ENCODE measurements around the gene NOTCH2. TPM values are rescaled to one million over a fixed set of nuclear protein-coding genes. Genes with fewer than 3 reads are reported as not detected.

Gene NOTCH2
- total and polyA plus RNA-seq, 8 donors: 6.7 to 89.4 (median 45.7) TPM

GRCh38 chr1:119888476-119888875 is 181.0 kb downstream of the NOTCH2 start:
- Histone ChIP-seq H3K36me3 (no peaks in the 10 kb centered on the region), H3K4me1 (peaks cover under 1 to 11% (median 7%) of the 10 kb centered on the region in 3 donors), H3K4me3 (no peak overlapping the region), H3K27ac (no peak overlapping the region), H3K27me3 (no peaks in the 10 kb centered on the region), H3K9me3 (no peaks in the 10 kb centered on the region)
- intact Hi-C loops (cut with DNase I): no loop called here
- no peak for ATAC-seq
- no peak for FAIRE-seq
- TF ChIP-seq CTCF (IDR thresholded peaks at IDR 0.05): no peak
- DNase-seq: no peak

GRCh38 chr1:119887427-119887826 is 182.0 kb downstream of the NOTCH2 start:
- intact Hi-C loops (cut with DNase I): no loop called here
- no peaks in the 10 kb centered on the region for H3K9me3 ChIP-seq
- no peak for ATAC-seq
- no peak overlapping the region for H3K4me3 ChIP-seq
- no peak for FAIRE-seq
- no peaks in the 10 kb centered on the region for H3K36me3 ChIP-seq
- no peaks in the 10 kb centered on the region for H3K27me3 ChIP-seq
- H3K4me1 ChIP-seq: peaks cover 0 to under 1% (median 0%) of the 10 kb centered on the region in 3 donors
- DNase-seq: no peak
- no peak for TF ChIP-seq CTCF (IDR thresholded peaks at IDR 0.05)
- no peak overlapping the region for H3K27ac ChIP-seq

GRCh38 chr1:119885903-119886783 is 183.3 kb downstream of the NOTCH2 start:
- Histone ChIP-seq H3K27me3 (no peaks in the 10 kb centered on the region), H3K9me3 (no peaks in the 10 kb centered on the region), H3K27ac (no peak overlapping the region), H3K36me3 (no peaks in the 10 kb centered on the region), H3K4me1 (no peaks in the 10 kb centered on the region), H3K4me3 (no peak overlapping the region)
- DNase-seq: peak; percentile 49 to 87 (median 72)
- FAIRE-seq: no peak
- peak; percentile 44 to 85 (median 70) for TF ChIP-seq CTCF (IDR thresholded peaks at IDR 0.05)
- intact Hi-C loops (cut with DNase I): no loop called here
- ATAC-seq: peak; percentile 79 to 94 (median 88)
- 36 to 42% methylated on average over 11 of the region's 11 CpGs for WGBS, 2 donors

GRCh38 chr1:119884711-119885110 is 184.8 kb downstream of the NOTCH2 start:
- Histone ChIP-seq H3K4me3 (no peak overlapping the region), H3K4me1 (no peaks in the 10 kb centered on the region), H3K27me3 (no peaks in the 10 kb centered on the region), H3K36me3 (no peaks in the 10 kb centered on the region), H3K27ac (no peak overlapping the region), H3K9me3 (no peaks in the 10 kb centered on the region)
- 39 to 50% methylated on average over 2 of the region's 2 CpGs for WGBS, 2 donors
- ATAC-seq (no peak), FAIRE-seq (no peak), DNase-seq (no peak)
- no peak for TF ChIP-seq CTCF (IDR thresholded peaks at IDR 0.05)
- intact Hi-C loops (cut with DNase I): no loop called here

GRCh38 chr1:119883826-119884225 is 185.6 kb downstream of the NOTCH2 start:
- ATAC-seq (no peak), FAIRE-seq (no peak), DNase-seq (no peak)
- 84 to 88% methylated on average over 3 of the region's 3 CpGs for WGBS, 2 donors
- no peaks in the 10 kb centered on the region for H3K36me3 ChIP-seq
- no peaks in the 10 kb centered on the region for H3K4me1 ChIP-seq
- H3K9me3 ChIP-seq: no peaks in the 10 kb centered on the region
- TF ChIP-seq CTCF (IDR thresholded peaks at IDR 0.05): no peak
- no peak overlapping the region for H3K27ac ChIP-seq
- H3K27me3 ChIP-seq: no peaks in the 10 kb centered on the region
- intact Hi-C loops (cut with DNase I): no loop called here
- no peak overlapping the region for H3K4me3 ChIP-seq
